ENCODE measurements around the gene FGGY. TPM values are rescaled to one million over a fixed set of nuclear protein-coding genes. Genes with fewer than 3 reads are reported as not detected.

Gene FGGY
- total and polyA plus RNA-seq, 2 donors (not counting 1 experiment from before 2014, with no cell fraction given): 6.1 to 38.5 TPM

DNA sequence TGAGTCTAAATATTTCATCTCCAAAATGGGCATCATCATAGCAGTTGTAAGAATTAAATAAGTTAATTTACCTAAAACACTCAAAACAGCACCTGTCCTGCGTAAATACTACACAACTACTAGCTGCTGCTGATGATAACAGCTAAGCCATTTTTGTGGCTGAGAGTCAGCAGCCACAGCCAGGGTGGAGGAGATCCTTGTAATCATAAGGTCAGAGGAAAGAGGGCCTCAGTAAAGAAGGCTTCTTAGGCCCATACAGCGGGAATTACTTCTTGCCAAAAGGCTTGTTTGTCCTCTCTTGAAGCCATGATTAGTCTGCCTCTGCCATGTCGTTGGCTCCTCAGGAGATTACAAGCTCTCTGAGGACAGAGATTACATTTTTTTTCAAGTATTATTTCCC lies 245.0 kb downstream of the FGGY start:
- Histone ChIP-seq H3K79me2 (ENCODE audit: control insufficient read depth, insufficient read depth, low read length) (no peaks in the 10 kb centered on the region), H3K9ac (ENCODE audit: low read length) (no peak overlapping the region), H4K20me1 (ENCODE audit: control insufficient read depth, insufficient read depth, low read length, poor library complexity, severe bottlenecking) (no peaks in the 10 kb centered on the region), H3K27me3 (replicated peaks in 1 of 4; ENCODE audit: control extremely low read depth in 1 of 4, control insufficient read depth in 3 of 4, insufficient read depth in 4 of 4, low read length in 3 of 4) (no peaks in the 10 kb centered on the region), H3K27ac (ENCODE audit: low read length in 2 of 2) (no peak overlapping the region), H2AFZ (ENCODE audit: insufficient read depth, low read depth, low read length, poor library complexity, severe bottlenecking) (no peak overlapping the region), H3K4me1 (ENCODE audit: control insufficient read depth in 2 of 2, insufficient read depth in 2 of 2, low read length in 2 of 2) (no peaks in the 10 kb centered on the region), H3K9me3 (ENCODE audit: control extremely low read depth in 1 of 3, control insufficient read depth in 2 of 3, insufficient read depth in 1 of 3, low read length in 2 of 3) (no peaks in the 10 kb centered on the region), H3K36me3 (replicated peaks in 1 of 2; ENCODE audit: control extremely low read depth in 1 of 2, control insufficient read depth in 1 of 2, extremely low read depth in 1 of 2, insufficient read depth in 2 of 2, low read length in 1 of 2) (no peaks in the 10 kb centered on the region), H3K4me3 (ENCODE audit: control extremely low read depth in 1 of 5, extremely low read depth in 1 of 5, insufficient read depth in 1 of 5, low read depth in 2 of 5, low read length in 4 of 5) (no peak overlapping the region), H3K4me2 (replicated peaks; ENCODE audit: low read depth, low read length, poor library complexity, severe bottlenecking) (no peak overlapping the region)
- ATAC-seq (ENCODE audit: low read depth) (no peak), DNase-seq (no peak)
- Mint-ChIP-seq H3K4me3 (no peak overlapping the region), H3K27me3 (no peaks in the 10 kb centered on the region), H3K9me3 (ENCODE audit: insufficient read depth) (peaks cover 3% of the 10 kb centered on the region), H3K27ac (no peak overlapping the region), H3K4me1 (no peaks in the 10 kb centered on the region)
- 100% methylated on average over 2 of the region's 3 CpGs for WGBS (ENCODE audit: insufficient coverage)
- intact Hi-C loops (cut with micrococcal nuclease): no loop called here
- ChIA-PET CTCF (no interaction called here), POLR2A (no interaction called here)
- TF ChIP-seq, protein P1, sequence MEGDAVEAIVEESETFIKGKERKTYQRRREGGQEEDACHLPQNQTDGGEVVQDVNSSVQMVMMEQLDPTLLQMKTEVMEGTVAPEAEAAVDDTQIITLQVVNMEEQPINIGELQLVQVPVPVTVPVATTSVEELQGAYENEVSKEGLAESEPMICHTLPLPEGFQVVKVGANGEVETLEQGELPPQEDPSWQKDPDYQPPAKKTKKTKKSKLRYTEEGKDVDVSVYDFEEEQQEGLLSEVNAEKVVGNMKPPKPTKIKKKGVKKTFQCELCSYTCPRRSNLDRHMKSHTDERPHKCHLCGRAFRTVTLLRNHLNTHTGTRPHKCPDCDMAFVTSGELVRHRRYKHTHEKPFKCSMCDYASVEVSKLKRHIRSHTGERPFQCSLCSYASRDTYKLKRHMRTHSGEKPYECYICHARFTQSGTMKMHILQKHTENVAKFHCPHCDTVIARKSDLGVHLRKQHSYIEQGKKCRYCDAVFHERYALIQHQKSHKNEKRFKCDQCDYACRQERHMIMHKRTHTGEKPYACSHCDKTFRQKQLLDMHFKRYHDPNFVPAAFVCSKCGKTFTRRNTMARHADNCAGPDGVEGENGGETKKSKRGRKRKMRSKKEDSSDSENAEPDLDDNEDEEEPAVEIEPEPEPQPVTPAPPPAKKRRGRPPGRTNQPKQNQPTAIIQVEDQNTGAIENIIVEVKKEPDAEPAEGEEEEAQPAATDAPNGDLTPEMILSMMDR (IDR thresholded peaks at IDR 0.05): no peak
- TF ChIP-seq EZH2 (IDR thresholded peaks at IDR 0.05; ENCODE audit: borderline replicate concordance, insufficient read depth, low read depth, low read length, poor library complexity, severe bottlenecking): no peak

DNA sequence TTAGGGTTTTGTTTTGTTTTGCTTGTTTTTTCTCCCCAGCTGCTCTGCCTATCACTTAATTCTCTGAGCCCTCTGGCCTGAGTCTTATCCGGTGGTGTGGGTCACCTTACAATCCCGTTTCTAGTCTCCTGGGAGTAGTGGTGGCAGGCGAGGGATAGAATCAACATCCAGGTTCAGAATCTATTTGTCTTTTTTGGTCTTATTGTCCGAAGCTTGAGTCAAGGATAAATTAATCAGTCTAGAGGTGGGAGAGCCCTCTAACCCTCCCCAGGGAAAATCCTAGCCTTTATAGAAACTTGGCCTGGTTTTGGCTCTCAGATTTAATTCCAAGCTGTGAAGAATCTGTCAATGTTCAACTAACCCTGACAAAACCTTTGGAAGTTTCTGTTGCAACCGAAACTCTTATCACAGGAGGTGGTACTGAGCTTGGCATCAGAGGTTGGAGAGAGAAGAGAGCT lies 246.3 kb downstream of the FGGY start:
- H3K4me3 ChIP-seq (ENCODE audit: control extremely low read depth in 1 of 5, extremely low read depth in 1 of 5, insufficient read depth in 1 of 5, low read depth in 2 of 5, low read length in 4 of 5): no peak overlapping the region
- Mint-ChIP-seq H3K4me1 (no peaks in the 10 kb centered on the region), H3K9me3 (ENCODE audit: insufficient read depth) (no peaks in the 10 kb centered on the region), H3K27ac (no peak overlapping the region), H3K4me3 (no peak overlapping the region), H3K27me3 (no peaks in the 10 kb centered on the region)
- no CpG with 5 or more reads among the region's 5 CpGs for WGBS (ENCODE audit: insufficient coverage)
- H3K79me2 ChIP-seq (ENCODE audit: control insufficient read depth, insufficient read depth, low read length): no peaks in the 10 kb centered on the region
- no peak overlapping the region for H3K9ac ChIP-seq (ENCODE audit: low read length)
- no peak overlapping the region for H3K4me2 ChIP-seq (replicated peaks; ENCODE audit: low read depth, low read length, poor library complexity, severe bottlenecking)
- ChIA-PET CTCF (no interaction called here), POLR2A (no interaction called here)
- no peak for TF ChIP-seq EZH2 (IDR thresholded peaks at IDR 0.05; ENCODE audit: borderline replicate concordance, insufficient read depth, low read depth, low read length, poor library complexity, severe bottlenecking)
- TF ChIP-seq, protein P1 (IDR thresholded peaks at IDR 0.05): no peak
- H2AFZ ChIP-seq (ENCODE audit: insufficient read depth, low read depth, low read length, poor library complexity, severe bottlenecking): no peak overlapping the region
- no peaks in the 10 kb centered on the region for H3K9me3 ChIP-seq (ENCODE audit: control extremely low read depth in 1 of 3, control insufficient read depth in 2 of 3, insufficient read depth in 1 of 3, low read length in 2 of 3)
- H4K20me1 ChIP-seq (ENCODE audit: control insufficient read depth, insufficient read depth, low read length, poor library complexity, severe bottlenecking): no peaks in the 10 kb centered on the region
- H3K4me1 ChIP-seq (ENCODE audit: control insufficient read depth in 2 of 2, insufficient read depth in 2 of 2, low read length in 2 of 2): no peaks in the 10 kb centered on the region
- no peaks in the 10 kb centered on the region for H3K36me3 ChIP-seq (replicated peaks in 1 of 2; ENCODE audit: control extremely low read depth in 1 of 2, control insufficient read depth in 1 of 2, extremely low read depth in 1 of 2, insufficient read depth in 2 of 2, low read length in 1 of 2)
- ATAC-seq (ENCODE audit: low read depth) (no peak), DNase-seq (no peak)
- intact Hi-C loops (cut with micrococcal nuclease): no loop called here
- H3K27ac ChIP-seq (ENCODE audit: low read length in 2 of 2): no peak overlapping the region
- no peaks in the 10 kb centered on the region for H3K27me3 ChIP-seq (replicated peaks in 1 of 4; ENCODE audit: control extremely low read depth in 1 of 4, control insufficient read depth in 3 of 4, insufficient read depth in 4 of 4, low read length in 3 of 4)
